Measurements from ENCODE around the gene HMCN2. TPM values are rescaled to one million over a fixed set of nuclear protein-coding genes. Genes with fewer than 3 reads are reported as not detected.

Gene HMCN2
- total RNA-seq, 1 experiment from 2014 or later, result 1.6 TPM

DNA sequence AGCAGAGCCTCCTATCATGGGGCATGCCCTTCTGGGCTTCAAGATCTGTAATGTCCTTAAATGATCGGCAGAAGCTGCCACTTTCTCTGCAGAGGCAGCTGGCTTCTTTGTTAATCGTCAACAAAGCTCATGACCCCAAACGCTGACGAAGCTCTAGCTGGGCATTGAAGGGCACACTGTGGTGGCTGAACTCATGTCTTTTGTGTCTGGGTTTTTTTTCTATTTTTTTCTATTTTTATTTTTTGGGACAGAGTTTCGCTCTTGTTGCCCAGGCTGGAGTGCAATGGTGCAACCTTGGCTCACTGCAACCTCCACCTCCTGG is 114.0 kb downstream of the HMCN2 start:
- H3K9me2 ChIP-seq (ENCODE audit: insufficient read depth), result no peaks in the 10 kb centered on the region
- H4K20me1 ChIP-seq (ENCODE audit: insufficient read depth), result no peaks in the 10 kb centered on the region
- H3K4me1 ChIP-seq (replicated peaks; ENCODE audit: insufficient read depth), result no peaks in the 10 kb centered on the region
- H3K9me3 ChIP-seq (ENCODE audit: insufficient read depth, low read depth), result no peaks in the 10 kb centered on the region
- ChIA-PET POLR2A (ENCODE audit: unreplicated experiment) (no interaction called here), CTCF (no interaction called here)
- TF ChIP-seq, protein P1, sequence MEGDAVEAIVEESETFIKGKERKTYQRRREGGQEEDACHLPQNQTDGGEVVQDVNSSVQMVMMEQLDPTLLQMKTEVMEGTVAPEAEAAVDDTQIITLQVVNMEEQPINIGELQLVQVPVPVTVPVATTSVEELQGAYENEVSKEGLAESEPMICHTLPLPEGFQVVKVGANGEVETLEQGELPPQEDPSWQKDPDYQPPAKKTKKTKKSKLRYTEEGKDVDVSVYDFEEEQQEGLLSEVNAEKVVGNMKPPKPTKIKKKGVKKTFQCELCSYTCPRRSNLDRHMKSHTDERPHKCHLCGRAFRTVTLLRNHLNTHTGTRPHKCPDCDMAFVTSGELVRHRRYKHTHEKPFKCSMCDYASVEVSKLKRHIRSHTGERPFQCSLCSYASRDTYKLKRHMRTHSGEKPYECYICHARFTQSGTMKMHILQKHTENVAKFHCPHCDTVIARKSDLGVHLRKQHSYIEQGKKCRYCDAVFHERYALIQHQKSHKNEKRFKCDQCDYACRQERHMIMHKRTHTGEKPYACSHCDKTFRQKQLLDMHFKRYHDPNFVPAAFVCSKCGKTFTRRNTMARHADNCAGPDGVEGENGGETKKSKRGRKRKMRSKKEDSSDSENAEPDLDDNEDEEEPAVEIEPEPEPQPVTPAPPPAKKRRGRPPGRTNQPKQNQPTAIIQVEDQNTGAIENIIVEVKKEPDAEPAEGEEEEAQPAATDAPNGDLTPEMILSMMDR (conservative IDR thresholded peaks at IDR 0.05), result no peak
- no peak for TF ChIP-seq EZH2 (IDR thresholded peaks at IDR 0.05; ENCODE audit: low read depth)
- no peak overlapping the region for H3K4me2 ChIP-seq
- no peak for DNase-seq
- intact Hi-C loops (cut with micrococcal nuclease; ENCODE audit: unreplicated experiment), result no loop called here
- no peak overlapping the region for H3K4me3 ChIP-seq
- no peak overlapping the region for H3K27ac ChIP-seq
- no peak overlapping the region for H2AFZ ChIP-seq
- H3K36me3 ChIP-seq (ENCODE audit: low read depth), result no peaks in the 10 kb centered on the region
- no peaks in the 10 kb centered on the region for H3K27me3 ChIP-seq (ENCODE audit: insufficient read depth, low read depth)
- no TSS peak for BruUV-seq (replicated peaks)
- H3F3A ChIP-seq (ENCODE audit: insufficient read depth, low read depth), result no peaks in the 10 kb centered on the region
- no peaks in the 10 kb centered on the region for H3K79me2 ChIP-seq (ENCODE audit: low read depth)

DNA sequence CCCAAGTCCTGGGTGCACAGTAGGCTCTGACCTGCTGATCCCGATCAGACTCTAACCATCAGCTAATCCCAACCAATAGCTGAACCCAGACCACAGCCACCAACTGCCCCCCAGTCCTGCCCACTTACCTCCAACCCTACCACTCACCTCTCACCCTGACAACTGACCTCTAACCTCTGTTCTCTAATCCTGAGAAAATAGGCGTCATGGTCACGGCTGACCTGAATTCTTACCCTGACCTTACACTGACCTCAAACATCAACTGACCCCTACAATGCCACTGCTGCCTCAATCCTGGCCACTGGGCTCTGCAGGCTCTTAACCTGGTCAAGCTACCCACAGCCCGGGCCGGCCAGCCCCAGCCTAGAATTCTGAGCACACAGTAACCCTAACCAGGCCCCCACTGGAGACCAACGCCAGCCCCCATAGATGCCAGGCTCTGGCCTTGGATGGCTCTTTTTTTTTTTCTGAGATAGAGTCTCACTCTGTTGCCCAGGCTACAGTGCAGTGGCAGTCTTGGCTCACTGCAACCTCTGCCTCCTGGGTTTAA is 115.4 kb downstream of the HMCN2 start:
- Histone ChIP-seq H3K9me3 (ENCODE audit: insufficient read depth, low read depth) (no peaks in the 10 kb centered on the region), H3K9me2 (ENCODE audit: insufficient read depth) (no peaks in the 10 kb centered on the region), H3K4me2 (no peak overlapping the region), H3K27me3 (ENCODE audit: insufficient read depth, low read depth) (no peaks in the 10 kb centered on the region), H2AFZ (no peak overlapping the region), H3K36me3 (ENCODE audit: low read depth) (no peaks in the 10 kb centered on the region), H3K79me2 (ENCODE audit: low read depth) (no peaks in the 10 kb centered on the region), H3K4me1 (replicated peaks; ENCODE audit: insufficient read depth) (no peaks in the 10 kb centered on the region), H3F3A (ENCODE audit: insufficient read depth, low read depth) (no peaks in the 10 kb centered on the region), H4K20me1 (ENCODE audit: insufficient read depth) (no peaks in the 10 kb centered on the region), H3K4me3 (no peak overlapping the region), H3K27ac (no peak overlapping the region)
- intact Hi-C loops (cut with micrococcal nuclease; ENCODE audit: unreplicated experiment), result no loop called here
- BruUV-seq (replicated peaks), result no TSS peak
- DNase-seq, result no peak
- POLR2A ChIA-PET (ENCODE audit: unreplicated experiment), result no interaction called here
- no peak for TF ChIP-seq EZH2 (IDR thresholded peaks at IDR 0.05; ENCODE audit: low read depth)
- TF ChIP-seq, protein P1 (conservative IDR thresholded peaks at IDR 0.05), result no peak
- CTCF ChIA-PET, result interaction anchor here (0.7 kb wide), 1 partner anchor 33 kb away, joined by 4 read pairs; no protein-coding TSS in a partner anchor

DNA sequence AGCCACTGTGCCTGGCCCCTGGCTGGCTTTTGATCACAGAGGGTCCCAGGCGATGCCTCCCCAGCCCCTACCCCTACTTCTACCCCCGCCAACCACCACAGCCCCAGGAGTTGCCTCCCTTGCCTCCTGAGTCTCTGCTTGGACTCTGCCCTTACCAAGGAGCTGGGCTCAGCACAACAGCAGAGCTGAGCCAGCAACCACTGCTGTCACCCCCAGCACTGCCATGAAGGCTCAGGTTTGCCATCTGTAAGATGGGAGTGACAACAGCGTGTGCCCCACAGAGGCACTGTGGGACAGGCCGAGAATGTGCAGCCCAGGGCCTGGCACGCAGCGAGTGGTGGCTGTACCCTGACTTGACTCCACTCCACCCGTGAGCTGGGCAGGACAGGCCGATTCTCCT is 116.1 kb downstream of the HMCN2 start:
- no peak overlapping the region for H3K4me3 ChIP-seq
- no peaks in the 10 kb centered on the region for H4K20me1 ChIP-seq (ENCODE audit: insufficient read depth)
- H3K27me3 ChIP-seq (ENCODE audit: insufficient read depth, low read depth), result no peaks in the 10 kb centered on the region
- H3K9me3 ChIP-seq (ENCODE audit: insufficient read depth, low read depth), result no peaks in the 10 kb centered on the region
- no peaks in the 10 kb centered on the region for H3K9me2 ChIP-seq (ENCODE audit: insufficient read depth)
- ChIA-PET CTCF (interaction anchor here (0.7 kb wide), 1 partner anchor 32 kb away, joined by 4 read pairs; no protein-coding TSS in a partner anchor), POLR2A (ENCODE audit: unreplicated experiment) (no interaction called here)
- no TSS peak for BruUV-seq (replicated peaks)
- no peak overlapping the region for H3K27ac ChIP-seq
- no peak overlapping the region for H3K4me2 ChIP-seq
- intact Hi-C loops (cut with micrococcal nuclease; ENCODE audit: unreplicated experiment), result no loop called here
- no peak for DNase-seq
- H3K4me1 ChIP-seq (replicated peaks; ENCODE audit: insufficient read depth), result no peaks in the 10 kb centered on the region
- no peaks in the 10 kb centered on the region for H3K36me3 ChIP-seq (ENCODE audit: low read depth)
- TF ChIP-seq, protein P1 (conservative IDR thresholded peaks at IDR 0.05), result no peak
- TF ChIP-seq EZH2 (IDR thresholded peaks at IDR 0.05; ENCODE audit: low read depth), result no peak
- no peaks in the 10 kb centered on the region for H3K79me2 ChIP-seq (ENCODE audit: low read depth)
- no peak overlapping the region for H2AFZ ChIP-seq
- no peaks in the 10 kb centered on the region for H3F3A ChIP-seq (ENCODE audit: insufficient read depth, low read depth)
